CD4-positive, alpha-beta memory T cell (primary cell): ENCODE results near the gene UBE2QL1. TPM values are rescaled to one million over a fixed set of nuclear protein-coding genes. Genes with fewer than 3 reads are reported as not detected.

ENCODE experiments used
- CTCF ChIA-PET: fragments of 350-600 bp; sonication (Branson Sonifier 250); formaldehyde crosslinking; loops from one replicate; lab custom pipeline; 2021; ENCODE audit warnings: inconsistent platforms; ENCODE audit not compliant: partially characterized antibody; lab: Charles Lee
- POLR2A ChIA-PET: fragments of 350-600 bp; sonication (Branson Sonifier 250); formaldehyde crosslinking; loops from one replicate; lab custom pipeline; 2021; ENCODE audit not compliant: partially characterized antibody; lab: Charles Lee
- DNase-seq, 5 donors: peaks; one replicate each; pipeline versions ENCODE4 v3.0.0 to v3.0.0-alpha.2; 2020 to 2022; ENCODE audit warnings: mixed read lengths in 1 of 5
- H3K27ac ChIP-seq: one replicate; pipeline ENCODE4 v1.7.0; 2013; ENCODE audit warnings: low read depth, low read length
- H3K27me3 ChIP-seq: 2 replicates; pipeline ENCODE4 v1.7.0; 2013; ENCODE audit warnings: mild to moderate bottlenecking, low read length, moderate library complexity; ENCODE audit not compliant: insufficient read depth
- H3K36me3 ChIP-seq: 2 replicates; pipeline ENCODE4 v1.7.0; 2013; ENCODE audit warnings: mild to moderate bottlenecking, low read length, moderate library complexity; ENCODE audit not compliant: insufficient read depth
- H3K4me1 ChIP-seq: 2 replicates; pipeline ENCODE4 v1.7.0; 2013; ENCODE audit warnings: mild to moderate bottlenecking, low read length, moderate library complexity; ENCODE audit not compliant: insufficient read depth
- H3K4me3 ChIP-seq, 2 donors: one replicate each; pipeline ENCODE4 v1.7.0; 2013; ENCODE audit warnings: low read length in 2 of 2, mild to moderate bottlenecking in 1 of 2
- H3K9me3 ChIP-seq, 2 donors: one replicate each; pipeline ENCODE4 v1.7.0; 2013; ENCODE audit warnings: low read length in 2 of 2, control low read depth in 1 of 2; ENCODE audit not compliant: control insufficient read depth in 1 of 2
- H3K27ac Mint-ChIP-seq, 7 donors: one replicate each; pipeline ENCODE4 v1.8.0; 2020 to 2021; ENCODE audit warnings: mixed read lengths in 7 of 7, mild to moderate bottlenecking in 6 of 7, inconsistent platforms in 3 of 7, moderate library complexity in 3 of 7
- H3K27me3 Mint-ChIP-seq, 2 donors: one replicate each; pipeline ENCODE4 v1.8.0; 2020 to 2021; ENCODE audit warnings: mixed read lengths in 2 of 2
- H3K36me3 Mint-ChIP-seq, 2 donors: one replicate each; pipeline ENCODE4 v1.8.0; 2020 to 2021; ENCODE audit warnings: mixed read lengths in 2 of 2, inconsistent platforms in 1 of 2, mild to moderate bottlenecking in 1 of 2
- H3K4me1 Mint-ChIP-seq, 4 donors: one replicate each; pipeline ENCODE4 v1.8.0; 2020 to 2021; ENCODE audit warnings: mixed read lengths in 4 of 4, mild to moderate bottlenecking in 1 of 4
- H3K4me3 Mint-ChIP-seq, 8 donors: one replicate each; pipeline ENCODE4 v1.8.0; 2020 to 2021; ENCODE audit warnings: mixed read lengths in 8 of 8, mild to moderate bottlenecking in 7 of 8, moderate library complexity in 6 of 8, inconsistent platforms in 3 of 8
- H3K9me3 Mint-ChIP-seq, 8 donors: one replicate each; pipeline ENCODE4 v1.8.0; 2020 to 2021; ENCODE audit warnings: mixed read lengths in 8 of 8, mild to moderate bottlenecking in 5 of 8, inconsistent platforms in 3 of 8, moderate library complexity in 1 of 8
- intact Hi-C: fragments of 100-400 bp; cut with micrococcal nuclease; formaldehyde crosslinking; loops from one replicate; pipeline ENCODE4 v1.15.1; 2023
- polyA plus RNA-seq, 2 donors: library from polyadenylated mRNA; unstranded; fragments of 300-500 nt; fragmentation: Illumina TruSeq; gene quantifications; one replicate each; pipeline ENCODE4 v1.2.3, GENCODE V29; 2021
- total RNA-seq, 2 experiments: library from RNA; stranded (reverse); gene quantifications; one replicate each; pipeline ENCODE4 v1.2.3, GENCODE V29; 2021

The UBE2QL1 gene
- total and polyA plus RNA-seq, 4 experiments from 2014 or later: not detected

DNA sequence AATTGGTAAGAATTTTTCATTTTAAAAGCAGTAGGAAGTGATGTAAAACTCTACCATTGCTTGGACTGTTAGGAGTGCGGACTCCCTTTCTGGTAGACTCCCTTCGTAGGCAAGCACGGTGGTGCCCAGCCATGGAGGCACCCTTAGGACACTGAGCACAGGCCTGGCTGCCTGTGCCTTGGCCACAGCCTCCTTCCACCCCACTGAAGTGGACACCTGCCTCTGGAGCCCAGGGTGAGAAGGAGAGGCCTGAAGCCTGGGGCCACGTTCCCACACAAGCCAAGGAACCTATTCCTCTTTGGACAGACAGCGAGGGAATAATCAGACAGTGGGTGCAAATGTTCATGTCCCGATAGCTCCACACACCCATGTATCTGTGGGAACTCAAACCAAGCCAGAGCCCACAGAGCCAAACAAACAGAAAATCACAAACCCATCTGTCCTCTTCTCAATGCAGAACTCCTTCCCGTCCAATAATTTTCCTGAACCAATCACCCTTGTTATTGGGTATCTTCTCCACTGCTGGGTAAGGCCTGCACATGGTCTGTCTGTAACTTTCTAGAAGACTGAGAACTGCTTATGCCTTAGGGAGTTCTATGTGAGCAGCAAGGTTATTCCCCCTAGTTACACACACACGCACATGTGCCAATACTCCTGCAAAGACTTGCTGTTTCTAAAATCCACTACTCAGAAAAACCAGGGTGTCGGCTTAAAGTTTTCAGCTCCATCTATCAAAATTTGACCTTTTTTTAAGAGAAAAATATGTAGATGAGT is 45.2 kb downstream of the UBE2QL1 start:
- CTCF ChIA-PET: no interaction called here
- Histone ChIP-seq H3K4me1 (no peaks in the 10 kb centered on the region), H3K27me3 (no peaks in the 10 kb centered on the region), H3K36me3 (no peaks in the 10 kb centered on the region), H3K27ac (no peak overlapping the region), H3K9me3 (no peaks in the 10 kb centered on the region), H3K4me3 (no peak overlapping the region)
- no peak overlapping the region for H3K4me3 Mint-ChIP-seq
- H3K27me3 Mint-ChIP-seq: peaks cover 14 to 21% of the 10 kb centered on the region in 2 donors
- peaks cover 0 to 3% (median 0%) of the 10 kb centered on the region in 8 donors for H3K9me3 Mint-ChIP-seq
- no peaks in the 10 kb centered on the region for H3K4me1 Mint-ChIP-seq
- POLR2A ChIA-PET: no interaction called here
- H3K36me3 Mint-ChIP-seq: no peaks in the 10 kb centered on the region
- no peak overlapping the region for H3K27ac Mint-ChIP-seq
- intact Hi-C loops: no loop called here
- DNase-seq: no peak

DNA sequence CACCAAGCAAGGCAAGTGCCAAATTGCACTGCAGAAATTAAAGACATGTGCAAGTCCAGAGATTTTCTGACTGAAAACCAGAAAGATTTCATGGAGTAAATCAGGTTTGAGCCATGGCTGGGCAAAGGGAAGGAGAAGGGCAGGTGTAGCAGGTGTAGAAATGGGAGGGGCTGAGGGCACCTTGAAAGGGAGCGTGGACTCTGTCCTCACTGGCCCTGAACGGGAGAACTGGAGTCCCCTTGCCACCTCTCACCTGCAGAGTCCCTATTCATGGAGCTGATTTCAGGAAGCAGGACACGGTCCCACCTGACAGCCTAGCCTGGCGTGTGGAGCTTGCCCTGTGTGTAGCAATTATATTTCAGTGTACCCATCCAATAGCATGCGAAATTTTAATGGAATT is 46.3 kb downstream of the UBE2QL1 start:
- Mint-ChIP-seq H3K9me3 (peaks cover 0 to 3% (median 0%) of the 10 kb centered on the region in 8 donors), H3K4me3 (no peak overlapping the region), H3K27me3 (peaks cover 12 to 21% of the 10 kb centered on the region in 2 donors), H3K4me1 (no peaks in the 10 kb centered on the region), H3K27ac (no peak overlapping the region), H3K36me3 (no peaks in the 10 kb centered on the region)
- ChIA-PET POLR2A (no interaction called here), CTCF (no interaction called here)
- Histone ChIP-seq H3K27ac (no peak overlapping the region), H3K36me3 (no peaks in the 10 kb centered on the region), H3K4me1 (no peaks in the 10 kb centered on the region), H3K9me3 (no peaks in the 10 kb centered on the region), H3K4me3 (no peak overlapping the region), H3K27me3 (no peaks in the 10 kb centered on the region)
- no peak for DNase-seq
- intact Hi-C loops: no loop called here

DNA sequence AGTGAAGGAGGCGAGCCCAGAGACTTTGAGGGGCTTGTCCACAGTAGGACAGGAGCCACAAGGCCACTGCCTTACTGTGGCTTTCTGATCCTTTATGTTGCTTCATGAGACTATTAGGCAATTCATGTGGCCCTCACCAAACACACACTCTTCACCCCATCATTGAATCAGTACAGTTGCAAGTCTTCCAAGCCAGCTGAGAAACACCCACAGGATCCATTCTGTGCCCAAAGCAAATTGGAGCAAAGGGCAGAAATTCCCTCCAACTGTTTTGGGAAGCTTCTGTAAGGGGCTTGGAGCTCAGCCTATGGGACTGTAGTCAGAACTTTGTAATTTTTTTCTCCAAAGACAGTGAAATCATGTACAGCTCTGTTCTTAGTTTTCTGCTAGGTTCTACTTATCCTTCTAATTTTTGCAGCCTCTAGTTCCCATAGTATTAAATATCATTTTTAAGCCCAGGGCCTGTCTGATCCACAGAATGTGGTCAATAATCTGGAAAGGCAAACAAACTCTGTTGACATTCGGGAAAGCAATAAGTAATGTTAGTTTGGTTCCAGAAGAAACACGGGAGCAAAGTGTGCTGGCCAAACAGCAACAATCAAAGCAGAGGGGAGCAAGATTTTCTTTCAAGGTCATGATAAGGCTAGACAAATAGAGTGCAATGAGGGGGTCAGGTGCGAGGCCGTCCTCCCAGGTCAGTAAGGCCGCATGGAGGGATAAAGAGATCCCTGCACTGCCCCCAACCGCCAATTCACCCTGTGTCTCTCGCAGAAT is 47.0 kb downstream of the UBE2QL1 start:
- CTCF ChIA-PET: no interaction called here
- Mint-ChIP-seq H3K27me3 (peaks cover 12 to 22% of the 10 kb centered on the region in 2 donors), H3K4me3 (no peak overlapping the region), H3K4me1 (no peaks in the 10 kb centered on the region), H3K9me3 (peaks cover 0 to 3% (median 0%) of the 10 kb centered on the region in 8 donors), H3K36me3 (no peaks in the 10 kb centered on the region), H3K27ac (no peak overlapping the region)
- Histone ChIP-seq H3K27me3 (no peaks in the 10 kb centered on the region), H3K27ac (no peak overlapping the region), H3K4me1 (no peaks in the 10 kb centered on the region), H3K4me3 (no peak overlapping the region), H3K36me3 (no peaks in the 10 kb centered on the region), H3K9me3 (no peaks in the 10 kb centered on the region)
- intact Hi-C loops: no loop called here
- POLR2A ChIA-PET: no interaction called here
- no peak for DNase-seq

DNA sequence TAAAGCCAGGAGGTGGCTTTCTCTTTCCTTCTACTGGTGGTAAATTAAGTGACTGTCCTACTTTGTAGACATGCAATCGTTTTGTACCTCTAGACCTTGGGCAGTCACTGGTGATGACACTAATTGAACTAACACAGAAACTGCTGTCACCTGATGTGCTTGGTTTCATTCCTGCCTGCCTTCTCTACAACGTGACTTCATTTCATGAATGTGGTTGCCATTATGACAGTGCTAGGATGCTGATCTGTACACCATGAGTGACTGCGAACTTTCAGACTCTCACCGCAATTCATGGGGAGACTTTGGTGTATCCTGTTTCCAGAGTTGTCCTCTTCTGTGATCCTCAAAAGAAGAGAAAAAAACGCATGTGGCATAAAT is 47.5 kb downstream of the UBE2QL1 start:
- no peaks in the 10 kb centered on the region for H3K4me1 ChIP-seq
- peaks cover 0 to 3% (median 0%) of the 10 kb centered on the region in 8 donors for H3K9me3 Mint-ChIP-seq
- peaks cover 12 to 26% of the 10 kb centered on the region in 2 donors for H3K27me3 Mint-ChIP-seq
- H3K27ac Mint-ChIP-seq: no peak overlapping the region
- no peaks in the 10 kb centered on the region for H3K9me3 ChIP-seq
- no peak for DNase-seq
- no peak overlapping the region for H3K27ac ChIP-seq
- CTCF ChIA-PET: no interaction called here
- no peaks in the 10 kb centered on the region for H3K36me3 Mint-ChIP-seq
- no peaks in the 10 kb centered on the region for H3K27me3 ChIP-seq
- H3K4me3 ChIP-seq: no peak overlapping the region
- H3K36me3 ChIP-seq: no peaks in the 10 kb centered on the region
- no peak overlapping the region for H3K4me3 Mint-ChIP-seq
- POLR2A ChIA-PET: no interaction called here
- H3K4me1 Mint-ChIP-seq: no peaks in the 10 kb centered on the region
- intact Hi-C loops: no loop called here

DNA sequence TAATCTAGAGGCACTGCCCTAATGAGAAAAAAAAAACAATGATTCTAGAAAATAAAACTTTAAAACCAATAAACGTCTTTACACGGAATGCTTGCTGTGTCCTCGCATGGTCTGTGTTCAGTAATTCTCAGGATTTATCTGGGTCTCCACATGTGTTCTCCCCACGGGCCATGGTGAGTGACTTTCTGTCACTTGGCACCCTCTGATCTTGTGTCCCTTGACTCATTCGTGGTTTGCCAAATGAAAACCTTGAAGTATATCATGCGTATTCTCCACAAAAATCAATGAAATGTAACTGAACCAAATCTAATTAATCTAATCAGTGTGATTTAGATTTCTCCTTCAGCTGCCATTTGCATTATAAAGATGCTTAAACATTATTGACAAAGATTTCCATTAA is 48.0 kb downstream of the UBE2QL1 start:
- no peaks in the 10 kb centered on the region for H3K36me3 Mint-ChIP-seq
- Histone ChIP-seq H3K4me3 (no peak overlapping the region), H3K9me3 (no peaks in the 10 kb centered on the region), H3K4me1 (no peaks in the 10 kb centered on the region), H3K27ac (no peak overlapping the region), H3K27me3 (no peaks in the 10 kb centered on the region), H3K36me3 (no peaks in the 10 kb centered on the region)
- POLR2A ChIA-PET: no interaction called here
- peaks cover 11 to 23% of the 10 kb centered on the region in 2 donors for H3K27me3 Mint-ChIP-seq
- peaks cover 0 to 3% (median 0%) of the 10 kb centered on the region in 8 donors for H3K9me3 Mint-ChIP-seq
- H3K27ac Mint-ChIP-seq: no peak overlapping the region
- CTCF ChIA-PET: no interaction called here
- H3K4me3 Mint-ChIP-seq: no peak overlapping the region
- H3K4me1 Mint-ChIP-seq: no peaks in the 10 kb centered on the region
- DNase-seq: no peak
- intact Hi-C loops: no loop called here

DNA sequence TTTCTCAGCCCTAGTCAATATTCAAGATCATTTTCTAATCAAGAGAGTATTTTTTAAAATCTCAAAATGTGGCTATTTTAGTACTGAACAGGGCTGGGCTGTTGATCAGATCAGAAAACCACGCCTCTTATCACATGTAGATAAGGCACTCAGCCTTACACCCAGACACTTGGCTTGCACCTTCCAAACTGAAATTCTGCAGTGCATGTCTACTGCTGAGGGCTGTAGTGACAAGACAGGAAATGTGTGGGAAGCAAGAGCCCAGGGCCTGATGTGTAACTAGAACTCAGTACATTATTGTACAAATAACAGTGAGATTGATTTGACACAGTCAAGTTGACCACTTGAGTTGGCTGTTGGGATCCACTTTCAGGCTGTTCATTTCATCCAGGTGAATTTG is 48.6 kb downstream of the UBE2QL1 start:
- Mint-ChIP-seq H3K4me3 (no peak overlapping the region), H3K4me1 (no peaks in the 10 kb centered on the region), H3K9me3 (peaks cover 0 to 3% (median 0%) of the 10 kb centered on the region in 8 donors), H3K27me3 (peaks cover 11 to 20% of the 10 kb centered on the region in 2 donors), H3K36me3 (no peaks in the 10 kb centered on the region), H3K27ac (no peak overlapping the region)
- ChIA-PET POLR2A (no interaction called here), CTCF (no interaction called here)
- H3K36me3 ChIP-seq: no peaks in the 10 kb centered on the region
- H3K27ac ChIP-seq: no peak overlapping the region
- no peak for DNase-seq
- H3K9me3 ChIP-seq: no peaks in the 10 kb centered on the region
- no peak overlapping the region for H3K4me3 ChIP-seq
- H3K27me3 ChIP-seq: no peaks in the 10 kb centered on the region
- H3K4me1 ChIP-seq: no peaks in the 10 kb centered on the region
- intact Hi-C loops: no loop called here

DNA sequence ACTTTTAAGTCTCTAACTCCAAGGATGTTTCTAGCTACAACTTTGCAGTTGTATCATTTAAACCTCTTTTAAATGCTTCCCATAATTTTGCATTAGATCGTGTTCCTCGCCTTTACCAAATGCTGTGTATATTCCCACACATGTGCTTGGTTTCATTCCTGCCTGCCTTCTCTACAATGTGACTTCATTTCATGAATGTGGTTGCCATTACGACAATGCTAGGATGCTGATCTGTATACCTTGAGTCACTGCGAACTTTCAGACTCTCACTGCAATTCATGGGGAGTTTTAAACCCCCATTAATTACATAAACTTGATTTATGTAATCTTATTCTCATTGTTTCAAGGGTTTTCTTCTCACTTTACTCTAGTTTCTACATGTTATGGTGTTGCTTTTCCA is 50.3 kb downstream of the UBE2QL1 start:
- H3K27ac ChIP-seq: no peak overlapping the region
- H3K9me3 Mint-ChIP-seq: peaks cover 0 to 12% (median 1%) of the 10 kb centered on the region in 8 donors
- intact Hi-C loops: no loop called here
- H3K4me1 Mint-ChIP-seq: no peaks in the 10 kb centered on the region
- peaks cover 10 to 17% of the 10 kb centered on the region in 2 donors for H3K27me3 Mint-ChIP-seq
- H3K9me3 ChIP-seq: no peaks in the 10 kb centered on the region
- no peaks in the 10 kb centered on the region for H3K27me3 ChIP-seq
- no peak overlapping the region for H3K4me3 ChIP-seq
- DNase-seq: no peak
- no peaks in the 10 kb centered on the region for H3K36me3 ChIP-seq
- CTCF ChIA-PET: interaction anchor here (0.6 kb wide), 1 partner anchor 1277 kb away, joined by 3 read pairs; no protein-coding TSS in a partner anchor
- H3K4me3 Mint-ChIP-seq: no peak overlapping the region
- no peak overlapping the region for H3K27ac Mint-ChIP-seq
- H3K36me3 Mint-ChIP-seq: no peaks in the 10 kb centered on the region
- H3K4me1 ChIP-seq: no peaks in the 10 kb centered on the region
- POLR2A ChIA-PET: no interaction called here
